ENCODE results near the gene TAS2R19.
"Not testable (repeated sequence)": the region's sequence is repeated elsewhere in the genome, so short reads cannot be mapped to it uniquely, and the experiment has no call there.

Gene TAS2R19

GRCh38 chr12:11022520-11022919 is at the start of gene TAS2R19:
Gene TAS2R19 (minus strand): TSS chr12:11022620. CDS start chr12:11022571, 49 bp downstream.
- DNase-seq = no peak

GRCh38 chr12:11071414-11071813 is 49.0 kb upstream of the TAS2R19 start:
- no peak for DNase-seq

- DNase-seq = no peak
Measured at GRCh38 chr12:11070999-11071398, 48.6 kb upstream of the TAS2R19 start.

GRCh38 chr12:11069854-11070365 is 47.5 kb upstream of the TAS2R19 start:
- no peak for DNase-seq

GRCh38 chr12:11067514-11067913 is 45.1 kb upstream of the TAS2R19 start:
- DNase-seq = no peak

- not testable (repeated sequence) for DNase-seq
Measured at GRCh38 chr12:11062194-11062593, 39.8 kb upstream of the TAS2R19 start, which contains the start of gene TAS2R46. Gene TAS2R46 (minus strand): TSS chr12:11062294. CDS start chr12:11062294, 0 bp downstream.

- no peak for DNase-seq
Measured at GRCh38 chr12:11059784-11060183, 37.4 kb upstream of the TAS2R19 start.

GRCh38 chr12:11059041-11059440 is 36.6 kb upstream of the TAS2R19 start:
- DNase-seq = no peak

- no peak for DNase-seq
Measured at GRCh38 chr12:11055306-11055705, 32.9 kb upstream of the TAS2R19 start.

- DNase-seq = not testable (repeated sequence)
Measured at GRCh38 chr12:11049806-11050531, 27.5 kb upstream of the TAS2R19 start.

- DNase-seq = not testable (repeated sequence)
Measured at GRCh38 chr12:11041366-11041765, 18.9 kb upstream of the TAS2R19 start.

GRCh38 chr12:11040162-11040561 is 17.7 kb upstream of the TAS2R19 start:
- no peak for DNase-seq

GRCh38 chr12:11039171-11039570 is 16.8 kb upstream of the TAS2R19 start:
- DNase-seq = no peak

GRCh38 chr12:11033959-11034358 is 11.5 kb upstream of the TAS2R19 start:
- not testable (repeated sequence) for DNase-seq

GRCh38 chr12:11031307-11031706 is 8.9 kb upstream of the TAS2R19 start, which contains the start of gene TAS2R31:
Gene TAS2R31 (minus strand): TSS chr12:11031407. CDS start chr12:11031335, 72 bp downstream.
- no peak for DNase-seq

- no peak for DNase-seq
Measured at GRCh38 chr12:11026118-11026517, 3.7 kb upstream of the TAS2R19 start.

GRCh38 chr12:11023387-11023786 is 967 bp upstream of the TAS2R19 start:
- DNase-seq = no peak

GRCh38 chr12:11016937-11017336 is 5.5 kb downstream of the TAS2R19 start:
- no peak for DNase-seq

- DNase-seq = no peak
Measured at GRCh38 chr12:11015775-11016430, 6.5 kb downstream of the TAS2R19 start.

GRCh38 chr12:11014234-11014633 is 8.2 kb downstream of the TAS2R19 start:
- no peak for DNase-seq

GRCh38 chr12:11007608-11008007 is 14.8 kb downstream of the TAS2R19 start:
- DNase-seq = no peak

- DNase-seq = no peak
Measured at GRCh38 chr12:10998204-10998603, 24.2 kb downstream of the TAS2R19 start, which contains the start of gene TAS2R20. Gene TAS2R20 (minus strand): TSS chr12:10998304. CDS start chr12:10997875, 429 bp downstream.

GRCh38 chr12:10994307-10994706 is 28.1 kb downstream of the TAS2R19 start:
- no peak for DNase-seq

GRCh38 chr12:10989107-10989506 is 33.3 kb downstream of the TAS2R19 start:
- no peak for DNase-seq

All from AML-193 (cell line).